PC-9 (cell line): ENCODE results near the gene PADI6. TPM values are rescaled to one million over a fixed set of nuclear protein-coding genes. Genes with fewer than 3 reads are reported as not detected.

Experiments used
- BruUV-seq: library from RNA; stranded (reverse); fragments of 400-500 nt; replicated peaks from 2 replicates; lab custom pipeline; 2021; lab: Mats Ljungman, UMichigan
- CTCF ChIA-PET: fragments of 300-600 bp; sonication (Branson Sonifier 250); formaldehyde crosslinking; loops from one replicate; lab custom pipeline; 2022; ENCODE audit warnings: antibody characterized with exemption; lab: Charles Lee
- POLR2A ChIA-PET: fragments of 300-600 bp; sonication (Branson Sonifier 250); formaldehyde crosslinking; loops from one replicate; lab custom pipeline; 2022; ENCODE audit warnings: antibody characterized with exemption; ENCODE audit not compliant: unreplicated experiment; lab: Charles Lee
- DNase-seq, 2 experiments: peaks; one replicate each; pipeline versions ENCODE4 v3.0.0 to v3.0.0-alpha.2; 2015 to 2022; ENCODE audit warnings: mixed read lengths in 1 of 2
- H2AFZ ChIP-seq: fragments of 200-600 bp; sonication (generic); 2 replicates; pipeline ENCODE4 v1.8.1; 2017; ENCODE audit warnings: antibody characterized with exemption
- H3F3A ChIP-seq: fragments of 200-600 bp; sonication (generic); 2 replicates; pipeline ENCODE4 v1.8.1; 2017; ENCODE audit warnings: antibody characterized with exemption, mild to moderate bottlenecking, low read depth; ENCODE audit not compliant: insufficient read depth
- H3K27ac ChIP-seq: fragments of 200-600 bp; sonication (generic); 2 replicates; pipeline ENCODE4 v1.6.1; 2016; ENCODE audit warnings: mixed run types
- H3K27me3 ChIP-seq: fragments of 200-600 bp; sonication (generic); 2 replicates; pipeline ENCODE4 v1.6.1; 2016; ENCODE audit warnings: low read depth, mixed run types; ENCODE audit not compliant: insufficient read depth
- H3K36me3 ChIP-seq: fragments of 200-600 bp; sonication (generic); 2 replicates; pipeline ENCODE4 v1.6.1; 2016; ENCODE audit warnings: low read depth, mixed run types
- H3K4me1 ChIP-seq: fragments of 200-600 bp; sonication (generic); replicated peaks from 2 replicates; pipeline ENCODE4 v1.6.1; 2016; ENCODE audit warnings: mixed run types; ENCODE audit not compliant: insufficient read depth
- H3K4me2 ChIP-seq: fragments of 200-600 bp; sonication (generic); 2 replicates; pipeline ENCODE4 v1.6.1; 2017; ENCODE audit warnings: mixed run types
- H3K4me3 ChIP-seq: fragments of 200-600 bp; sonication (generic); 2 replicates; pipeline ENCODE4 v1.6.1; 2016; ENCODE audit warnings: mixed run types
- H3K79me2 ChIP-seq: fragments of 200-600 bp; sonication (generic); 2 replicates; pipeline ENCODE4 v1.6.1; 2017; ENCODE audit warnings: low read depth, mixed run types
- H3K9me2 ChIP-seq: fragments of 200-600 bp; sonication (generic); 2 replicates; pipeline ENCODE4 v1.8.1; 2017; ENCODE audit warnings: mild to moderate bottlenecking; ENCODE audit not compliant: insufficient read depth
- H3K9me3 ChIP-seq: fragments of 200-600 bp; sonication (generic); 2 replicates; pipeline ENCODE4 v1.8.1; 2016; ENCODE audit warnings: low read depth; ENCODE audit not compliant: insufficient read depth
- H4K20me1 ChIP-seq: fragments of 200-600 bp; sonication (generic); 2 replicates; pipeline ENCODE4 v1.8.1; 2017; ENCODE audit not compliant: insufficient read depth
- CTCF ChIP-seq: fragments of 200-600 bp; sonication (generic); conservative IDR thresholded peaks from 2 replicates; pipeline ENCODE4 v1.6.1; 2017; ENCODE audit warnings: mixed run types, antibody characterized with exemption, mild to moderate bottlenecking, moderate library complexity
- EZH2 ChIP-seq: fragments of 200-600 bp; sonication (generic); IDR thresholded peaks from 2 replicates; pipeline ENCODE4 v1.8.0; 2017; ENCODE audit warnings: antibody characterized with exemption, low read depth
- intact Hi-C: fragments of 100-400 bp; cut with micrococcal nuclease; formaldehyde crosslinking; loops from one replicate; pipeline ENCODE4 v1.10.0; 2022; ENCODE audit not compliant: unreplicated experiment
- total RNA-seq: library from RNA; stranded (reverse); gene quantifications from 2 replicates; pipeline ENCODE4 v1.2.3, GENCODE V29; 2021

PADI6 gene
- total RNA-seq, 1 experiment from 2014 or later, result 0.20 TPM

GRCh38 chr1:17400725-17401341 is 28.8 kb downstream of the PADI6 start:
- H3K9me2 ChIP-seq, result no peaks in the 10 kb centered on the region
- no peaks in the 10 kb centered on the region for H3K36me3 ChIP-seq
- no peaks in the 10 kb centered on the region for H3K79me2 ChIP-seq
- H3K27me3 ChIP-seq, result no peaks in the 10 kb centered on the region
- TF ChIP-seq CTCF (no peak), EZH2 (no peak)
- peaks cover 11% of the 10 kb centered on the region for H3K4me1 ChIP-seq
- H4K20me1 ChIP-seq, result no peaks in the 10 kb centered on the region
- DNase-seq, result no peak
- ChIA-PET CTCF (interaction anchor here (0.6 kb wide), 1 partner anchor 122 kb away, joined by 3 read pairs; no protein-coding TSS in a partner anchor), POLR2A (no interaction called here)
- H3K4me3 ChIP-seq, result no peak overlapping the region
- BruUV-seq, result no TSS peak
- H2AFZ ChIP-seq, result no peak overlapping the region
- no peak overlapping the region for H3K27ac ChIP-seq
- H3K9me3 ChIP-seq, result no peaks in the 10 kb centered on the region
- intact Hi-C loops, result no loop called here
- peaks cover 7% of the 10 kb centered on the region; the same call in 1 of the 2 replicates for H3F3A ChIP-seq
- H3K4me2 ChIP-seq, result no peak overlapping the region

GRCh38 chr1:17401841-17402240 is 29.8 kb downstream of the PADI6 start:
- Histone ChIP-seq H3K27me3 (no peaks in the 10 kb centered on the region), H2AFZ (no peak overlapping the region), H3K9me3 (no peaks in the 10 kb centered on the region), H3F3A (peaks cover 10% of the 10 kb centered on the region; the same call in 1 of the 2 replicates), H3K27ac (no peak overlapping the region), H3K4me1 (peaks cover 11% of the 10 kb centered on the region), H3K9me2 (no peaks in the 10 kb centered on the region), H3K4me2 (no peak overlapping the region), H3K79me2 (no peaks in the 10 kb centered on the region), H3K36me3 (no peaks in the 10 kb centered on the region), H3K4me3 (no peak overlapping the region), H4K20me1 (no peaks in the 10 kb centered on the region)
- ChIA-PET POLR2A (no interaction called here), CTCF (no interaction called here)
- DNase-seq, result no peak
- intact Hi-C loops, result no loop called here
- TF ChIP-seq CTCF (no peak), EZH2 (no peak)
- BruUV-seq, result no TSS peak

GRCh38 chr1:17403081-17403480 is 31.1 kb downstream of the PADI6 start:
- Histone ChIP-seq H3K4me1 (peaks cover 11% of the 10 kb centered on the region), H3F3A (peaks cover 10% of the 10 kb centered on the region; the same call in 1 of the 2 replicates), H3K9me2 (no peaks in the 10 kb centered on the region), H3K79me2 (no peaks in the 10 kb centered on the region), H3K36me3 (no peaks in the 10 kb centered on the region), H2AFZ (no peak overlapping the region), H4K20me1 (no peaks in the 10 kb centered on the region), H3K27ac (no peak overlapping the region), H3K4me2 (peak overlapping the region; percentile 19; the same call in 1 of the 2 replicates), H3K9me3 (no peaks in the 10 kb centered on the region), H3K4me3 (no peak overlapping the region), H3K27me3 (no peaks in the 10 kb centered on the region)
- intact Hi-C loops, result no loop called here
- BruUV-seq, result no TSS peak
- DNase-seq, result peak; percentile 56 to 65
- ChIA-PET CTCF (no interaction called here), POLR2A (no interaction called here)
- no peak for TF ChIP-seq EZH2
- TF ChIP-seq CTCF, result no peak
